B cell (primary cell): ENCODE measurements around the gene PLPP2. TPM values are rescaled to one million over a fixed set of nuclear protein-coding genes. Genes with fewer than 3 reads are reported as not detected.

ENCODE experiments used
- ATAC-seq: fragments of 200-7000 bp; cut with Tn5 transposase; one replicate; pipeline ENCODE4 v1.10.0; 2021; ENCODE audit warnings: low read depth, mild to moderate bottlenecking, moderate number of reproducible peaks, moderate library complexity
- CTCF ChIA-PET: fragments of 350-600 bp; sonication (Branson Sonifier 250); formaldehyde crosslinking; loops from one replicate; lab custom pipeline; 2021; ENCODE audit warnings: antibody characterized with exemption, inconsistent platforms; lab: Charles Lee
- POLR2A ChIA-PET: fragments of 350-600 bp; sonication (Branson Sonifier 250); formaldehyde crosslinking; loops from one replicate; lab custom pipeline; 2021; ENCODE audit warnings: antibody characterized with exemption; lab: Charles Lee
- DNase-seq: peaks from one replicate; pipeline ENCODE4 v3.0.0; 2013
- H2AFZ ChIP-seq: 2 replicates; pipeline ENCODE4 v1.6.1; 2012; ENCODE audit warnings: mild to moderate bottlenecking, low read depth, low read length; ENCODE audit not compliant: insufficient read depth, poor library complexity, severe bottlenecking
- H3K27ac ChIP-seq, 2 donors: 1 replicate in 1 of 2; 2 replicates in 1 of 2; pipeline ENCODE4 v1.5.1; 2012 to 2013; ENCODE audit warnings: low read length in 2 of 2, mild to moderate bottlenecking in 2 of 2, moderate library complexity in 1 of 2
- H3K27me3 ChIP-seq, 4 experiments: fragments of 200-600 bp in 1 of 4; sonication (generic) in 1 of 4; replicated peaks in 1 of 4; 1 replicate in 2 of 4; 2 replicates in 2 of 4; pipeline versions ENCODE4 v1.6.1 to v1.7.0; 2013 to 2016; ENCODE audit warnings: low read length in 3 of 4, mild to moderate bottlenecking in 2 of 4, mixed read lengths in 1 of 4, moderate library complexity in 1 of 4; ENCODE audit not compliant: insufficient read depth in 4 of 4, control insufficient read depth in 3 of 4; ENCODE audit errors: control extremely low read depth in 1 of 4
- H3K36me3 ChIP-seq, 2 experiments: replicated peaks in 1 of 2; 1 replicate in 1 of 2; 2 replicates in 1 of 2; pipeline versions ENCODE4 v1.6.1 to v1.7.1; 2013; ENCODE audit warnings: low read length in 1 of 2; ENCODE audit not compliant: insufficient read depth in 2 of 2, control insufficient read depth in 1 of 2; ENCODE audit errors: control extremely low read depth in 1 of 2, extremely low read depth in 1 of 2
- H3K4me1 ChIP-seq, 2 donors: fragments of 200-600 bp in 1 of 2; sonication (generic) in 1 of 2; 1 replicate in 1 of 2; 2 replicates in 1 of 2; pipeline versions ENCODE4 v1.5.1 to v1.6.1; 2013 to 2017; ENCODE audit warnings: low read length in 2 of 2; ENCODE audit not compliant: control insufficient read depth in 2 of 2, insufficient read depth in 2 of 2
- H3K4me2 ChIP-seq: replicated peaks from 2 replicates; pipeline ENCODE3; 2012; ENCODE audit warnings: mild to moderate bottlenecking, low read depth, low read length; ENCODE audit not compliant: poor library complexity, severe bottlenecking
- H3K4me3 ChIP-seq, 5 experiments: fragments of 200-600 bp in 1 of 5; sonication (generic) in 1 of 5; 1 replicate in 3 of 5; 2 replicates in 2 of 5; pipeline versions ENCODE4 v1.5.1 to v1.7.0; 2011 to 2016; ENCODE audit warnings: low read length in 4 of 5, mild to moderate bottlenecking in 4 of 5, low read depth in 2 of 5, control low read depth in 1 of 5, moderate library complexity in 1 of 5; ENCODE audit not compliant: insufficient read depth in 1 of 5; ENCODE audit errors: control extremely low read depth in 1 of 5, extremely low read depth in 1 of 5
- H3K79me2 ChIP-seq: fragments of 200-600 bp; sonication (generic); one replicate; pipeline ENCODE4 v1.6.0; 2016; ENCODE audit warnings: low read length; ENCODE audit not compliant: control insufficient read depth, insufficient read depth
- H3K9ac ChIP-seq: fragments of 200-600 bp; sonication (generic); 2 replicates; pipeline ENCODE4 v1.6.1; 2017; ENCODE audit warnings: mild to moderate bottlenecking, low read length, moderate library complexity
- H3K9me3 ChIP-seq, 3 donors: one replicate each; pipeline versions ENCODE4 v1.6.1 to v1.7.1; 2013; ENCODE audit warnings: low read length in 2 of 3; ENCODE audit not compliant: control insufficient read depth in 2 of 3, insufficient read depth in 1 of 3; ENCODE audit errors: control extremely low read depth in 1 of 3
- H4K20me1 ChIP-seq: 2 replicates; pipeline ENCODE4 v1.6.0; 2012; ENCODE audit warnings: mild to moderate bottlenecking, low read length; ENCODE audit not compliant: insufficient read depth, control insufficient read depth, poor library complexity, severe bottlenecking
- H3K27ac Mint-ChIP-seq: one replicate; pipeline ENCODE4 v1.8.0; 2021; ENCODE audit warnings: mixed read lengths
- H3K27me3 Mint-ChIP-seq: one replicate; pipeline ENCODE4 v1.8.0; 2021; ENCODE audit warnings: mixed read lengths
- H3K4me1 Mint-ChIP-seq: one replicate; pipeline ENCODE4 v1.8.0; 2021; ENCODE audit warnings: mixed read lengths
- H3K4me3 Mint-ChIP-seq: one replicate; pipeline ENCODE4 v1.8.0; 2021; ENCODE audit warnings: mixed read lengths
- H3K9me3 Mint-ChIP-seq: one replicate; pipeline ENCODE4 v1.8.0; 2022; ENCODE audit warnings: mixed read lengths; ENCODE audit not compliant: insufficient read depth
- EZH2 ChIP-seq: IDR thresholded peaks from 2 replicates; pipeline ENCODE4 v1.6.1; 2012; ENCODE audit warnings: borderline replicate concordance, low read depth, mild to moderate bottlenecking, moderate library complexity, low read length; ENCODE audit not compliant: insufficient read depth, poor library complexity, severe bottlenecking
- WGBS: methylation state at CpG from one replicate; pipeline ENCODE4 v1.1.5; 2013; ENCODE audit warnings: missing lambda C conversion rate; ENCODE audit not compliant: insufficient coverage; 5-methylcytosine and 5-hydroxymethylcytosine counted together
- intact Hi-C: fragments of 100-400 bp; cut with micrococcal nuclease; formaldehyde crosslinking; loops from one replicate; pipeline ENCODE4 v1.10.0; 2022
- polyA plus RNA-seq: library from polyadenylated mRNA; depleted of rRNA; stranded (reverse); fragments of >200 nt; gene quantifications from 2 replicates; pipeline ENCODE4 v1.2.3, GENCODE V29; 2012
- total RNA-seq, 2 donors: library from RNA; stranded (reverse); fragments of 120-200 nt in 1 of 2; gene quantifications; 1 replicate in 1 of 2; 2 replicates in 1 of 2; pipeline versions ENCODE4 v1.2.3 to v1.2.4, GENCODE V29; 2013 to 2022
- TF ChIP-seq, protein P1 (sequence below): fragments of 200-600 bp; IDR thresholded peaks from one replicate; pipeline ENCODE4 v1.8.0; 2022; ENCODE audit warnings: antibody characterized with exemption, mild to moderate bottlenecking

Gene PLPP2
- total and polyA plus RNA-seq, 2 donors (not counting 1 experiment from before 2014, with no cell fraction given) = 0.37 to 1.3 TPM

DNA sequence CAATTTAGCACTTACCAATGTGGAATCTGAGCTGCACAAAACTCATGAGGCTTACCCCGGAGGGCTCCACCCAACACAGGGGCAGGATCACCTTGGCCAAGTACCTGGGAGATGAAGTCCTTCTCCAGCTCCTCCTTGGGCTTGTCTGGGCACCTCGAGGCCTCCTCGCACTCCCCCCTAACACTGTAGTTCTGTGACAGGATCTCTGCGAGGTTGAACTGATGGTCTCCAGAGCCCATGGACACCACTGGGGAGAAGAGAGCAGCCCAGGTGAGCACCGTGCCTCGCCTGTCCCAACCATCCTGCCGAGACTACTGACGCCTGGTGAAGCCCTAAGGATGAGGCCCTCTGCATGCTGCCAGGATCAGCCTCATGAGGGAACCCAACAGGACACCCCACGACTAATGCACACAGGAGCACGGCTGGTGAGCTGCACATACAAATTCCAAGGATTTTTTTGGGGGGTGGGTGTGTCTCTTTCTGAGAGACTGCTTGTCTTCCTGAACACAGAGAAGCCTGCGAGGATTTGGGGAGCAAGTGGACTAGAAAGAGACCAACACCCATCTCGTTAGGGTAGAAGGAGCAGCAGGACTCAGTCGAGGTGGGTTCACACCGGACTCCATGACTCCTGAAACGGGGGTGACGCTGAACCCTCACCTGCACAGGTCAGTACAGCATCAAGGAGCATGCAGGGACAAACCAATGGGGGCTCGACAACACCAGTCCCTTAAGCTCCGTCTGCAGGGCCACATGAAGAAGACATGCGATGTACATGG is 43.3 kb upstream of the PLPP2 start:
- DNase-seq (no peak), ATAC-seq (no peak)
- 97% methylated on average over 19 of the region's 19 CpGs for WGBS
- Mint-ChIP-seq H3K27ac (no peak overlapping the region), H3K4me3 (no peak overlapping the region), H3K27me3 (no peaks in the 10 kb centered on the region), H3K9me3 (peaks cover 5% of the 10 kb centered on the region), H3K4me1 (peaks cover 13% of the 10 kb centered on the region)
- no peaks in the 10 kb centered on the region for H3K4me1 ChIP-seq
- no peak overlapping the region for H3K9ac ChIP-seq
- H4K20me1 ChIP-seq = peaks cover 21% of the 10 kb centered on the region
- H3K36me3 ChIP-seq = peaks cover 0 to 34% of the 10 kb centered on the region in 2 experiments
- TF ChIP-seq, protein P1, sequence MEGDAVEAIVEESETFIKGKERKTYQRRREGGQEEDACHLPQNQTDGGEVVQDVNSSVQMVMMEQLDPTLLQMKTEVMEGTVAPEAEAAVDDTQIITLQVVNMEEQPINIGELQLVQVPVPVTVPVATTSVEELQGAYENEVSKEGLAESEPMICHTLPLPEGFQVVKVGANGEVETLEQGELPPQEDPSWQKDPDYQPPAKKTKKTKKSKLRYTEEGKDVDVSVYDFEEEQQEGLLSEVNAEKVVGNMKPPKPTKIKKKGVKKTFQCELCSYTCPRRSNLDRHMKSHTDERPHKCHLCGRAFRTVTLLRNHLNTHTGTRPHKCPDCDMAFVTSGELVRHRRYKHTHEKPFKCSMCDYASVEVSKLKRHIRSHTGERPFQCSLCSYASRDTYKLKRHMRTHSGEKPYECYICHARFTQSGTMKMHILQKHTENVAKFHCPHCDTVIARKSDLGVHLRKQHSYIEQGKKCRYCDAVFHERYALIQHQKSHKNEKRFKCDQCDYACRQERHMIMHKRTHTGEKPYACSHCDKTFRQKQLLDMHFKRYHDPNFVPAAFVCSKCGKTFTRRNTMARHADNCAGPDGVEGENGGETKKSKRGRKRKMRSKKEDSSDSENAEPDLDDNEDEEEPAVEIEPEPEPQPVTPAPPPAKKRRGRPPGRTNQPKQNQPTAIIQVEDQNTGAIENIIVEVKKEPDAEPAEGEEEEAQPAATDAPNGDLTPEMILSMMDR = no peak
- TF ChIP-seq EZH2 = no peak
- peaks cover 0 to 14% (median 4%) of the 10 kb centered on the region in 3 donors for H3K9me3 ChIP-seq
- no peak overlapping the region for H3K27ac ChIP-seq
- peaks cover 40% of the 10 kb centered on the region for H3K79me2 ChIP-seq
- ChIA-PET CTCF (no interaction called here), POLR2A (no interaction called here)
- H3K4me3 ChIP-seq = no peak overlapping the region
- intact Hi-C loops = no loop called here
- H3K4me2 ChIP-seq = no peak overlapping the region
- no peaks in the 10 kb centered on the region for H3K27me3 ChIP-seq
- no peak overlapping the region for H2AFZ ChIP-seq

DNA sequence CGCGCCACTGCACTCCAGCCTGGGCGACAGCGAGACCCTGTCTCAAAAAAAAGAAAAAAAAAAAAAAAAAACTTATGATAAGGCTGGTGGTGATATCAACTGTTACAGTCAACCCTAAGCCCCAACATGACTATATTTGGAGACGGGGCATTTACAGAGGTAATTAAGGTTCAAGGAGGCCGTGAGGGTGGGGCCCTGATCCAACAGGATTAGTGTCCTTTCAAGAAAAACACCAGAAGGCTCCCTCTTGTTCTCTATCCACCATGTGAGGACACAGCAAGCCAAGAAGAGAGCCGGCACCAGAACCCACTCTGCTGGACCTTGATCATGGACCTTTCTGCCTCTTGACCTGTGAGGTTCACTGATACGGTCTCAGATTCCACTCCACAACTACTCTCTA is 39.3 kb upstream of the PLPP2 start:
- Mint-ChIP-seq H3K4me1 (no peaks in the 10 kb centered on the region), H3K27ac (no peak overlapping the region), H3K4me3 (no peak overlapping the region), H3K27me3 (no peaks in the 10 kb centered on the region), H3K9me3 (peaks cover 2% of the 10 kb centered on the region)
- Histone ChIP-seq H3K4me2 (no peak overlapping the region), H4K20me1 (peaks cover 10% of the 10 kb centered on the region), H3K4me3 (no peak overlapping the region), H2AFZ (no peak overlapping the region), H3K27me3 (no peaks in the 10 kb centered on the region), H3K36me3 (peaks cover 2 to 68% of the 10 kb centered on the region in 2 experiments), H3K27ac (no peak overlapping the region), H3K79me2 (peaks cover 20% of the 10 kb centered on the region), H3K9ac (no peak overlapping the region), H3K4me1 (no peaks in the 10 kb centered on the region), H3K9me3 (peaks cover 0 to 38% (median 16%) of the 10 kb centered on the region in 3 donors)
- ATAC-seq (no peak), DNase-seq (no peak)
- POLR2A ChIA-PET = no interaction called here
- 100% methylated on average over 2 of the region's 8 CpGs for WGBS
- TF ChIP-seq, protein P1 = no peak
- TF ChIP-seq EZH2 = no peak
- CTCF ChIA-PET = no interaction called here
- intact Hi-C loops = no loop called here
